ENCODE measurements around the gene UNK. TPM values are rescaled to one million over a fixed set of nuclear protein-coding genes. Genes with fewer than 3 reads are reported as not detected.

Gene UNK
- total and polyA plus RNA-seq, 2 of the 13 experiments (the other 11 are each of a cell fraction or from before 2014, with no cell fraction given) = 31.6 to 33.0 TPM

DNA sequence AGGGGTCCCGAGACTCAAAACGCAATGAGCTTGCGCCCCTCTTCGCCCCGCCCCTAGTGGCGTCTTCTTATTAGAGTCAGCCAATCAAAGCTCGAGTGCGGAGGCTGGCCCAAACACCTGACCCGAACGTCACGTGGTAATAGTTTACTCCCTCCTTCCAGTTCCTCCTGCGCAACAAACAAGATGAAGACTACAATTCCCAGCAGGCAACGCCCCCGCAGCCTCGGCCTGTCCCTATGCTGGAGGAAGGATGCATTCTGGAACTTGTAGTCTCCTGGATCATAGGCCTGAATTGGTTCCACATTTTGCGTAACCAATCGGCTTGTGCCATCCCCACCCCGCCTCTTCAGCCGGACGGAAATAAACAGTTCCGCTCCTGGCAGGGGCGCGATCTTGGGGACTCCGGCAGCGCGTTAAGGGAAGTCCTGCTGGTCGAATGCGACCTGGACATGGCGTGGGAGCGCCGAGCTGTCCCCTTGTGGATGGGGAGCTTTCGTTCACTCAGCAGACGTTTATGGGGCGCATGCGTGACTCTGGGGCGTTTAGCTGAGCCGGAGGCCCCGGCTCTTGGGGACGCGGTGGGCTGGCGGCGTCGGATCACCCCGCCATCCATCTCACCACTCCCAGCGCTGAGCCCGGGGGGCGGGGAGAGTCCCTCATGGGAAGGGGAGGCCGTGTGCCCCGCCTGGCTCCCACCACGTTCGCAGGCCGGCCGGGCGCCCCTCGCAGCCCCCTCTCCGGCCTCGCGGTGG lies 70.9 kb downstream of the UNK start, which contains the start of gene WBP2 (continued):
- TF ChIP-seq ZNF121 (CRISPR knock-in tag; IDR thresholded peaks at IDR 0.05) (no peak), ZNF816 (CRISPR knock-in tag; IDR thresholded peaks at IDR 0.05; ENCODE audit: borderline replicate concordance) (peak; percentile 90), RELA (CRISPR knock-in tag; IDR thresholded peaks at IDR 0.05) (no peak; the same call in 1 of the 2 replicates)

GRCh38 chr17:75856062-75856756 lies 71.6 kb downstream of the UNK start:
- peak; percentile 34 for FAIRE-seq
- DNase-seq (ENCODE audit: low spot score) = peak; percentile 64
- no peak for TF ChIP-seq KIAA2018 (CRISPR knock-in tag; IDR thresholded peaks at IDR 0.05; ENCODE audit: borderline replicate concordance)
- TF ChIP-seq, protein P1, sequence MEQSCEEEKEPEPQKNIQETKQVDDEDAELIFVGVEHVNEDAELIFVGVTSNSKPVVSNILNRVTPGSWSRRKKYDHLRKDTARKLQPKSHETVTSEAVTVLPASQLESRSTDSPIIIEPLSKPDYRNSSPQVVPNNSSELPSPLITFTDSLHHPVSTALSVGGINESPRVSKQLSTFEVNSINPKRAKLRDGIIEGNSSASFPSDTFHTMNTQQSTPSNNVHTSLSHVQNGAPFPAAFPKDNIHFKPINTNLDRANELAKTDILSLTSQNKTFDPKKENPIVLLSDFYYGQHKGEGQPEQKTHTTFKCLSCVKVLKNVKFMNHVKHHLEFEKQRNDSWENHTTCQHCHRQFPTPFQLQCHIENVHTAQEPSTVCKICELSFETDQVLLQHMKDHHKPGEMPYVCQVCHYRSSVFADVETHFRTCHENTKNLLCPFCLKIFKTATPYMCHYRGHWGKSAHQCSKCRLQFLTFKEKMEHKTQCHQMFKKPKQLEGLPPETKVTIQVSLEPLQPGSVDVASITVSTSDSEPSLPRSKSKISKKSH (CRISPR knock-in tag; IDR thresholded peaks at IDR 0.05; ENCODE audit: borderline replicate concordance) = peak; percentile 73; the same call in 1 of the 2 replicates
- no peak for TF ChIP-seq UBTF (CRISPR knock-in tag; IDR thresholded peaks at IDR 0.05)

More at GRCh38 chr17:75856062-75856756, 71.6 kb downstream of the UNK start:
- H3K9me3 ChIP-seq (ENCODE audit: low read length) = no peaks in the 10 kb centered on the region
- peak overlapping the region; percentile 97 for H3K4me2 ChIP-seq (ENCODE audit: low read depth, low read length)
- H3K27me3 ChIP-seq (ENCODE audit: control insufficient read depth in 1 of 2, insufficient read depth in 2 of 2, low read length in 2 of 2) = no peaks in the 10 kb centered on the region; a peak in 1 of 5 replicates
- peak overlapping the region; percentile 89 for H3K9ac ChIP-seq (ENCODE audit: insufficient read depth, low read depth, low read length)
- H4K20me1 ChIP-seq (ENCODE audit: insufficient read depth, low read length) = peaks cover 4% of the 10 kb centered on the region; the same call in 1 of the 2 replicates
- CTCF ChIA-PET (ENCODE audit: low intra/inter-chr PET ratio, low total read pairs) = interaction anchor here (1.1 kb wide), 2 partner anchors 20 to 22 kb away, joined by 3 read pairs; partner anchors contain the start of gene TRIM47
- in situ Hi-C loops (cut with HindIII; ENCODE audit: extremely low pct_ligation_motif_present, low pct_unique_long_range_greater_than_20kb) = no loop called here
- H3K4me3 ChIP-seq (replicated peaks in 1 of 3; ENCODE audit: insufficient read depth in 1 of 3, low read depth in 2 of 3, low read length in 3 of 3) = peak overlapping the region; percentile 78 to 90 (median 81)
- peak overlapping the region; percentile 89 for H3K27ac ChIP-seq (ENCODE audit: extremely low read length, insufficient read depth, low read length)
- H2AFZ ChIP-seq (ENCODE audit: low read length) = no peak overlapping the region
- TSS peak; percentile 89 for BruUV-seq (replicated peaks)
- WGBS (ENCODE audit: low lambda C conversion rate) = under 1% methylated on average over 20 of the region's 24 CpGs
- peak; percentile 62 for ATAC-seq
- peaks cover 17% of the 10 kb centered on the region for H3K79me2 ChIP-seq (ENCODE audit: insufficient read depth, low read length)
- POLR2A ChIA-PET = interaction anchor here (0.6 to 12.8 kb wide), 27 partner anchors 9 to 359 kb away, joined by 3 to 454 read pairs (median 10); partner anchors contain the start of genes ACOX1, GALK1, MRPL38 and RECQL5
- peaks cover 2 to 3% of the 10 kb centered on the region in 2 experiments; a peak in 4 of 5 replicates for H3K36me3 ChIP-seq (replicated peaks in 1 of 2; ENCODE audit: control insufficient read depth in 1 of 2, insufficient read depth in 2 of 2, low read length in 2 of 2)
- H3K4me1 ChIP-seq (ENCODE audit: insufficient read depth, low read length) = peaks cover 53% of the 10 kb centered on the region
- intact Hi-C loops (cut with micrococcal nuclease; ENCODE audit: unreplicated experiment) = loop anchor here (5.0 kb wide), 1 partner anchor 36 kb away; no protein-coding TSS in a partner anchor

Data from HepG2 (cell line).